ENCODE data around the gene ATOH8. TPM values are rescaled to one million over a fixed set of nuclear protein-coding genes. Genes with fewer than 3 reads are reported as not detected.

The ATOH8 gene
- total RNA-seq, 2 donors from 2014 or later: 2.5 TPM

GRCh38 chr2:85734015-85734414, 19.8 kb upstream of the ATOH8 start:
- no peak for TF ChIP-seq CTCF (IDR thresholded peaks at IDR 0.05)
- no peak for DNase-seq
- no peak overlapping the region for H3K9ac ChIP-seq (ENCODE audit: low read depth in 2 of 2, low read length in 2 of 2)
- no peak overlapping the region for H3K4me3 ChIP-seq
- H3K9me3 ChIP-seq: no peaks in the 10 kb centered on the region
- intact Hi-C loops (cut with DNase I): loop anchor here (10.0 kb wide), 1 partner anchor 341 kb away; no protein-coding TSS in a partner anchor
- no peaks in the 10 kb centered on the region for H3K36me3 ChIP-seq
- H3K27me3 ChIP-seq: no peaks in the 10 kb centered on the region
- no peak overlapping the region for H3K27ac ChIP-seq
- no peaks in the 10 kb centered on the region for H3K4me1 ChIP-seq

GRCh38 chr2:85734942-85735608, 18.7 kb upstream of the ATOH8 start:
- H3K36me3 ChIP-seq: no peaks in the 10 kb centered on the region
- no peak overlapping the region for H3K9ac ChIP-seq (ENCODE audit: low read depth in 2 of 2, low read length in 2 of 2)
- no peaks in the 10 kb centered on the region for H3K27me3 ChIP-seq
- intact Hi-C loops (cut with DNase I): loop anchor here (10.0 kb wide), 1 partner anchor 340 kb away; no protein-coding TSS in a partner anchor
- no peak for DNase-seq
- H3K4me3 ChIP-seq: no peak overlapping the region
- H3K4me1 ChIP-seq: no peaks in the 10 kb centered on the region
- TF ChIP-seq CTCF (IDR thresholded peaks at IDR 0.05): no peak
- H3K9me3 ChIP-seq: no peaks in the 10 kb centered on the region
- H3K27ac ChIP-seq: no peak overlapping the region

- intact Hi-C loops (cut with DNase I): loop anchor here (10.0 kb wide), 1 partner anchor 339 kb away; no protein-coding TSS in a partner anchor
- Histone ChIP-seq H3K9ac (ENCODE audit: low read depth in 2 of 2, low read length in 2 of 2) (no peak overlapping the region), H3K36me3 (no peaks in the 10 kb centered on the region), H3K9me3 (no peaks in the 10 kb centered on the region), H3K4me1 (no peaks in the 10 kb centered on the region), H3K27ac (no peak overlapping the region), H3K4me3 (no peak overlapping the region), H3K27me3 (no peaks in the 10 kb centered on the region)
- TF ChIP-seq CTCF (IDR thresholded peaks at IDR 0.05): no peak
- DNase-seq: no peak
Observed at GRCh38 chr2:85735691-85736090, 18.1 kb upstream of the ATOH8 start.

- Histone ChIP-seq H3K9me3 (no peaks in the 10 kb centered on the region), H3K4me1 (no peaks in the 10 kb centered on the region), H3K27me3 (no peaks in the 10 kb centered on the region), H3K9ac (ENCODE audit: low read depth in 2 of 2, low read length in 2 of 2) (no peak overlapping the region), H3K4me3 (no peak overlapping the region), H3K27ac (no peak overlapping the region), H3K36me3 (no peaks in the 10 kb centered on the region)
- DNase-seq: no peak
- intact Hi-C loops (cut with DNase I): loop anchor here (10.0 kb wide), 1 partner anchor 338 kb away; no protein-coding TSS in a partner anchor
- TF ChIP-seq CTCF (IDR thresholded peaks at IDR 0.05): no peak
Observed at GRCh38 chr2:85736456-85737355, 17.1 kb upstream of the ATOH8 start.

GRCh38 chr2:85737481-85737880, 16.3 kb upstream of the ATOH8 start:
- TF ChIP-seq CTCF (IDR thresholded peaks at IDR 0.05): no peak
- H3K27me3 ChIP-seq: no peaks in the 10 kb centered on the region
- peak; percentile 65 for DNase-seq
- no peak overlapping the region for H3K9ac ChIP-seq (ENCODE audit: low read depth in 2 of 2, low read length in 2 of 2)
- peaks cover 4% of the 10 kb centered on the region for H3K4me1 ChIP-seq
- H3K36me3 ChIP-seq: no peaks in the 10 kb centered on the region
- no peak overlapping the region for H3K4me3 ChIP-seq
- intact Hi-C loops (cut with DNase I): loop anchor here (10.0 kb wide), 1 partner anchor 337 kb away; no protein-coding TSS in a partner anchor
- no peaks in the 10 kb centered on the region for H3K9me3 ChIP-seq
- no peak overlapping the region for H3K27ac ChIP-seq

All from colonic mucosa (tissue), 4 donors.